ENCODE data around the gene KLHDC8A.

Gene KLHDC8A

DNA sequence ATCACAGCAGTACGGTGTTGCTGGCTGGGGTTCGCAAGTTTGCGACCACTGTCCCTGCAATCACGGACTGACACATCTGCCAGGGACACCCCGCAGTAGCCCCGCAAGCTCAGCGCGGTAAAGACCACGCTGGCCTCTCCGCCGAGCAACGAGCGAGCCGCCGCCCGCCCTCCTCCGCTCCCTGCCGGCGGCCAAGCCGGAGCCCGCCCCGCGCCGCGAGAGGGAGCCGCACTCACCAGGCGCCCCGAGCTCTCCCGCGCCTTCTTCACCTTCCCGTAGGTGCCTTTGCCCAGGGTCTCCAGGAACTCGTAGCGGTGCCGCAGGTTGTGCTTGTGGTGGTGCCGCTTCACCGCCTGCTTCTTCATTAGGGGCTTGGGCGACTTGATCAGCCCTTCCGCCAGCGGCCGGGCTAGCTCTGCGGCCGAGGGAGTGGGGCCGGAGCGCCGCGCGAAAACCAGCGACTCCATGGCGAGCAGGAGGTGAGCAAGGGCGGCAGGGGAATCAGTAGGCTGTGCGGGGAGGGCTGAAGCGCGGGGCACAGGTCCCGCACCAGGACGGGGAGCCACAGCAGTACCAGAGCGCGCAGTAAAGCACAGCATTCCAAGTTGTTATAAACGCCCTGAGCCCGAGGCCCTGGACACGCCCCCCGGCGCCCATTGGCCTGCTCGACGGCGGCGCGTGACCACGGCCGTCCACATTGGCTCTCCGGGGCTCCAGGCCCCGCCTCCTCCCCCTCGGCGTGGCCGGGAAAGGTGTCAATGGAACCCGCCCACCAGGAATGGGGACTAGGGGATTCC is 35.4 kb downstream of the KLHDC8A start, which contains the start of gene NUAK2:
Gene NUAK2 (minus strand): TSS at position 584 of the 797 bp plus-strand sequence. CDS start 117 bp downstream, at position 467.
- TF ChIP-seq, protein P1, sequence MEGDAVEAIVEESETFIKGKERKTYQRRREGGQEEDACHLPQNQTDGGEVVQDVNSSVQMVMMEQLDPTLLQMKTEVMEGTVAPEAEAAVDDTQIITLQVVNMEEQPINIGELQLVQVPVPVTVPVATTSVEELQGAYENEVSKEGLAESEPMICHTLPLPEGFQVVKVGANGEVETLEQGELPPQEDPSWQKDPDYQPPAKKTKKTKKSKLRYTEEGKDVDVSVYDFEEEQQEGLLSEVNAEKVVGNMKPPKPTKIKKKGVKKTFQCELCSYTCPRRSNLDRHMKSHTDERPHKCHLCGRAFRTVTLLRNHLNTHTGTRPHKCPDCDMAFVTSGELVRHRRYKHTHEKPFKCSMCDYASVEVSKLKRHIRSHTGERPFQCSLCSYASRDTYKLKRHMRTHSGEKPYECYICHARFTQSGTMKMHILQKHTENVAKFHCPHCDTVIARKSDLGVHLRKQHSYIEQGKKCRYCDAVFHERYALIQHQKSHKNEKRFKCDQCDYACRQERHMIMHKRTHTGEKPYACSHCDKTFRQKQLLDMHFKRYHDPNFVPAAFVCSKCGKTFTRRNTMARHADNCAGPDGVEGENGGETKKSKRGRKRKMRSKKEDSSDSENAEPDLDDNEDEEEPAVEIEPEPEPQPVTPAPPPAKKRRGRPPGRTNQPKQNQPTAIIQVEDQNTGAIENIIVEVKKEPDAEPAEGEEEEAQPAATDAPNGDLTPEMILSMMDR (IDR thresholded peaks at IDR 0.05; ENCODE audit: low read depth, low read length), result peak; percentile 24
- Histone ChIP-seq H3K4me3 (ENCODE audit: low read depth, low read length) (peak within 1 kb of the TSS; percentile 80), H3K27me3 (no peaks in the 10 kb centered on the region), H3K36me3 (no peaks in the 10 kb centered on the region), H3K9me3 (no peaks in the 10 kb centered on the region), H3K4me1 (peaks cover 25% of the 10 kb centered on the region)
- DNase-seq, result peak; percentile 97

GRCh38 chr1:205319081-205320018 is 37.4 kb downstream of the KLHDC8A start:
- TF ChIP-seq, protein P1 (IDR thresholded peaks at IDR 0.05; ENCODE audit: low read depth, low read length), result no peak
- no peak for DNase-seq
- Histone ChIP-seq H3K9me3 (no peaks in the 10 kb centered on the region), H3K4me3 (ENCODE audit: low read depth, low read length) (no peak overlapping the region), H3K27me3 (no peaks in the 10 kb centered on the region), H3K36me3 (no peaks in the 10 kb centered on the region), H3K4me1 (peaks cover 31% of the 10 kb centered on the region)

GRCh38 chr1:205318231-205318991 is 38.3 kb downstream of the KLHDC8A start:
- no peaks in the 10 kb centered on the region for H3K27me3 ChIP-seq
- H3K36me3 ChIP-seq, result no peaks in the 10 kb centered on the region
- H3K4me1 ChIP-seq, result peaks cover 35% of the 10 kb centered on the region
- DNase-seq, result no peak
- TF ChIP-seq, protein P1 (IDR thresholded peaks at IDR 0.05; ENCODE audit: low read depth, low read length), result no peak
- no peaks in the 10 kb centered on the region for H3K9me3 ChIP-seq
- no peak overlapping the region for H3K4me3 ChIP-seq (ENCODE audit: low read depth, low read length)

GRCh38 chr1:205317311-205317917 is 39.3 kb downstream of the KLHDC8A start:
- H3K27me3 ChIP-seq, result no peaks in the 10 kb centered on the region
- no peaks in the 10 kb centered on the region for H3K36me3 ChIP-seq
- H3K4me3 ChIP-seq (ENCODE audit: low read depth, low read length), result no peak overlapping the region
- no peaks in the 10 kb centered on the region for H3K9me3 ChIP-seq
- TF ChIP-seq, protein P1 (IDR thresholded peaks at IDR 0.05; ENCODE audit: low read depth, low read length), result 0 out of 2 replicates have a peak, but pooled peaks have one; percentile 5
- H3K4me1 ChIP-seq, result peaks cover 35% of the 10 kb centered on the region
- DNase-seq, result peak; percentile 85

GRCh38 chr1:205316161-205316566 is 40.6 kb downstream of the KLHDC8A start:
- Histone ChIP-seq H3K9me3 (no peaks in the 10 kb centered on the region), H3K27me3 (no peaks in the 10 kb centered on the region), H3K36me3 (no peaks in the 10 kb centered on the region), H3K4me1 (peaks cover 35% of the 10 kb centered on the region), H3K4me3 (ENCODE audit: low read depth, low read length) (no peak overlapping the region)
- DNase-seq, result no peak
- TF ChIP-seq, protein P1 (IDR thresholded peaks at IDR 0.05; ENCODE audit: low read depth, low read length), result no peak
